ENCODE measurements around the gene TTLL7.
A peak's percentile ranks its signal among the peaks of the same experiment; 100 is the strongest.
"Not testable (repeated sequence)": the region's sequence is repeated elsewhere in the genome, so short reads cannot be mapped to it uniquely, and the experiment has no call there.

TTLL7 gene

DNA sequence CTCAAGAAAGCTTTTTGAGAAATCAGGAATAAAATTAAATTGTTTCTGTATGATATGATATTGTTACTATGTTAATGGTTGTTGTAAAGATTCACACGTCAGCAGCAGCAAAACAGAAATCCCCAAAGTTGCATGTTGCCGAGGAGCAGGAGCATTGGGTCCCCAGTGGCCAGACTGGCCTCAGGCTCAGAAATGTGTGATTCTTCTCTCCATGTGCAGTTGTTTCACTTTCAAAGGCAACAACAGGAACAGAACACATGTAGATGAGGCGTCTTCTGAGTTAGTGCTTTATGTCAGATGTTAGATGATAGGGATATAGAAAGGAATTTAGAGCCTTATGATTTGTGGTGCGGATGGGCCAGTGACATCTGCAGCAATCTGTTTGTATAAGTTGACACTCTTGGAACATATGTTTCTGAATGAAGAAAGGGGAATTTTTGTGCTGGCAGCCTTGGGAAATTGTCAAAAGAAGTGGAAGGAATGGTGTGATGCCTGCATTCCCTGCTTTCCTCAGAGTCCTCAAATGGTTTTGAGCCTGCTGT, 2.1 kb upstream of the TTLL7 start:
- H3K4me3 Mint-ChIP-seq: no peak overlapping the region
- peaks cover 81% of the 10 kb centered on the region for H3K27me3 Mint-ChIP-seq
- ATAC-seq: no peak

DNA sequence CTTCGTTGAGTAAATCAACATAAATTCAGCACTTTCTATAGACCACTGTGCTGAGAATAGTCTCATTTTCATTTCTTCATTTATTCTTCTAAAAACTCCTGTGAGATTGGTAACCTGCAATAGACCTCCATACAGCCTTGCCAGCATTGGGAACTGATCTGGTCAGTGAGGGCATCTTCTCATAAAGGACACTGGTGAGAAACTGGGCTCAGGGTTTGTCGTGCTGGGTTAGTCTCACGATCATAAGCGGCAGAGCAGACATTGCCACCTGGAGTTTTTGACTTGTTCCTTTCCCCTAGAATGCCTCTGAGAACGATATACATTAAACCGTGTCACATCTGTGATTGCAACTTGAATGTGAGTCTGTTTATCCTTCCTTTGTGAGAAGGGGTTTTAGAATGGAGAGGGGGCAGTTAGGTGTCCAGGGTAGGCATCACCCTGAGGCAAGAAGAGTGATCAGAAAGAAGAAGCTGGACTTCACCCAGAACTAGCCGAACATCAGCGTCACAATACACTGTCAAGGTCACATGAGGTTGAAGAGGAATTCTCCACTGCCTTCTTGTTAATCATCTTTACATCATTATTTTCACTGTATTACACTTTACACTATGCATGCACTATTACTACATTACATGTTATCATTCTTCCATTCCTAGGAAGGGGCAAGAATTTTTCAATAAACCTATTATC, 1.4 kb upstream of the TTLL7 start:
- Mint-ChIP-seq H3K4me3 (peak overlapping the region; percentile 51 to 93), H3K4me1 (peaks cover 13% of the 10 kb centered on the region), H3K9me3 (no peaks in the 10 kb centered on the region), H3K27me3 (peaks cover 85% of the 10 kb centered on the region), H3K27ac (no peak overlapping the region)
- no peak for ATAC-seq
- DNase-seq: no peak

More for the DNA sequence above, 2.1 kb upstream of the TTLL7 start:
- no peak overlapping the region for H3K27ac Mint-ChIP-seq
- peaks cover 13% of the 10 kb centered on the region for H3K4me1 Mint-ChIP-seq
- DNase-seq: no peak
- H3K9me3 Mint-ChIP-seq: no peaks in the 10 kb centered on the region

DNA sequence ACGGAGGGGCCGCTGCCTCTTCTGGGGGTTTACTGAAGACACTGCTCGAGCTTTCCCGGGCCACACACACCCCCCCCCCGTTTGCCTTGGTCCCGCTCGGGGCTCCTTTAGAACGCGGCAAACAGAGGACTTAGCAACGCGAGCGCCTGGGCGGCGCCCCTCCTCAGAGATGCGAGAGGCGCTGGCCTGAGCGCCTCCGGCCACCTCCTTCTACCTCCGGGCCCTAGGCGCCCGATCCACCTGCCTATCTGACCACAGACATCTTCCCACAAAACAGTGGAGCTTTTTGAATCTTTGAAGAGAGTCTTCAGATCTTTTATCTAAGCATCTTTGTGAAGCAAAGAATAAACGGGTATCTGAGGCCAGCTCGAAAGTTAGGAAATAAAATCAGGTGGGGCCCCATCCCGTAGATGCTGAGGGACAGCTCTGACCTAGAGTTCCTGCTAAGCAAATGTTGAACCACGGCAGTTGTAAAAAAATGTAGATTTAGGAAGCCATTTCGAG, 436 bp upstream of the TTLL7 start:
- Mint-ChIP-seq H3K4me1 (peaks cover 13% of the 10 kb centered on the region), H3K27me3 (peaks cover 83% of the 10 kb centered on the region), H3K9me3 (no peaks in the 10 kb centered on the region), H3K27ac (peak overlapping the region; percentile 89 to 92), H3K4me3 (peak overlapping the region; percentile 87 to 93)
- DNase-seq (no peak), ATAC-seq (peak; percentile 91)

DNA sequence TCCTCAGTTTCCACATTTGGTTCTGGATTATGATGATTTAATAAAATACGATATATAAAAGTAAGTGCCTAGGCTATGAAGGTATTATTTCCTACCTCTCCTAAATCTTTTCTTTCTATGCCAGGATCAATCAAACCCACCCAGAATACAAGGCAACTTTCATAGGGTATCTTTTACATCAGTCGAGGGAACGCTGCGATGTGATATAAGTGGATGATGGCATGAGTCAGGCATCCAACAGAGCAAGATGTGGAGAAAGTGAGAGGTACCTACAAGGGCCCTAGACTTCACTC, 781 bp downstream of the TTLL7 start:
- no peak overlapping the region for H3K27ac Mint-ChIP-seq
- ATAC-seq (no peak), DNase-seq (no peak)
- no peaks in the 10 kb centered on the region for H3K9me3 Mint-ChIP-seq
- peaks cover 13% of the 10 kb centered on the region for H3K4me1 Mint-ChIP-seq
- peaks cover 83% of the 10 kb centered on the region for H3K27me3 Mint-ChIP-seq
- H3K4me3 Mint-ChIP-seq: peak overlapping the region; percentile 79 to 93

DNA sequence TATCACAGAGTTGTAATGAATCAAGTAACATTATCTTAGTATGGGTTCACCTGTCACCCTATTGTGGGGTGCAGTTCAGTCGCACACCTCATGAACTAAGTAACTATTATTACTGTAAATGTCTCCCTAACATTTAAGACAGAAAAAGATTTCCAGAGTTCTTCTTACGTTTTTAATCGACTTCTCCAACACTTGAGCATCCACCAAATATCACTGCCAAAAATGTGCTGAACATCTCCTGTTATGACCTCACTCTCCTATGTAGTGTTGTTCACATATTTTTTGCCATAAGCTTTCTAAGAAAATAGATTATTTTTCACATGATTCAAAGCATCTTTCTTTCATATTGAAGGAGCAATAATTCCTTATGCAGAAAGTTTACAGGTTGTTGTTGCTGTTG, 1.3 kb downstream of the TTLL7 start:
- Mint-ChIP-seq H3K27ac (no peak overlapping the region), H3K4me1 (peaks cover 13% of the 10 kb centered on the region), H3K4me3 (no peak overlapping the region), H3K27me3 (peaks cover 86% of the 10 kb centered on the region), H3K9me3 (no peaks in the 10 kb centered on the region)
- ATAC-seq (no peak), DNase-seq (no peak)

DNA sequence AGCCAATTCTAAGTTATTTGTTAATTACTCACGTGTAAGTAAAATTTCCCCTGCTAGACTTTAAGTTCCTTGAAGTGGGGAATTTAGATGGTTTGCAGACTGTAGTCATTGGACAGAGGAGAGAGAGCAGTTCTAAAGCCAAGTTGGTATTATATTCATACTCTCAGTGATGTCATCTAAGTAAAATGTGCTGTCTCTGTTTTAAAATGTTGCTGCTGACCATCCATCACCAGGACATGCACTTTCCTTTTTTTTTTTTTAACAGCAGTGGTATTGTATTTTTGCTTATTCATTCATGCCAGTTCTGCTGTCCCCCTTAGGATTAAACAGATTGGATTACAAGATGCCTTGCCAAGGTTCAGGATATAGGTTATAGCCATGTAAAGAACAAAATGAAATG, 2.3 kb downstream of the TTLL7 start:
- DNase-seq: no peak
- H3K4me3 Mint-ChIP-seq: no peak overlapping the region
- H3K27me3 Mint-ChIP-seq: peaks cover 81% of the 10 kb centered on the region
- H3K9me3 Mint-ChIP-seq: no peaks in the 10 kb centered on the region
- no peak overlapping the region for H3K27ac Mint-ChIP-seq
- ATAC-seq: no peak
- H3K4me1 Mint-ChIP-seq: peaks cover 13% of the 10 kb centered on the region

DNA sequence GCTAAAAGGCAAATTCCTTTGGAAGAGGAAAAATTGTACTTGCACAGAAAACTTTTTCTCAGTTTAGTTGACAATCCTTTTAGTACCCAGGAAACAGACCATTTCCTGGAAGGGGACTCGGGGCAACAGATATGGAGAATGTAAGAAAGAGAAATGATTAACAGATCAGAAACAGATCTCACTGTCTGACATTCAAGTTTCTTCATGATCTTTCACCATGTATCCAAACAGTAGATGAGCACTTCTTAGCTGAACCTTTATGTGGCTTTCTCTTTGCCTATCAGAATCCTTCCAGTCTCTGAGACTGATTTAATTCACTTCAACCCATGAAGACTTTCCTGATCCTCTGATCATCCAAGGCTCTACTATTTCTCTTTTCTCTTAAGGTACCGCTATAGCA, 2.7 kb downstream of the TTLL7 start:
- peaks cover 77% of the 10 kb centered on the region for H3K27me3 Mint-ChIP-seq
- peaks cover 13% of the 10 kb centered on the region for H3K4me1 Mint-ChIP-seq
- no peak overlapping the region for H3K27ac Mint-ChIP-seq
- H3K4me3 Mint-ChIP-seq: no peak overlapping the region
- no peaks in the 10 kb centered on the region for H3K9me3 Mint-ChIP-seq
- DNase-seq: no peak
- ATAC-seq: no peak

DNA sequence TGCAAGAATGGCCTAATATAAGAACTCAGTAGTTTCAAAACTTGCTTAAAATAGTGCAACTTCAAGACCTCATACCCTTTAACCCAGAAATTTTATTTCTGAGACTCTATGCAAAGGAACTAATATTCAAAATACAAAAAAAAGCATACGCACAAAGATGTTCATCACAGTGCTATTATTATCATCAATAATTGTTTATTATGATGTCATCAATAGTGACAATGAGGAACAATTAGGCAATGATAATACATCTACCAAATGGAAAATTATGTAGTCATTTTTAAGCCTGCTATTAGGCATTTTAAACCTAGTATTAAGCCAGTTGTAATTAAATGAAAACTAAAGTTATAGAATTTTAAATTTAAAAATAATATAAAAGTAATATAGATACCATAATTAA, 3.3 kb downstream of the TTLL7 start:
- H3K9me3 Mint-ChIP-seq: no peaks in the 10 kb centered on the region
- H3K27me3 Mint-ChIP-seq: peaks cover 77% of the 10 kb centered on the region
- ATAC-seq (no peak), DNase-seq (no peak)
- peaks cover 13% of the 10 kb centered on the region for H3K4me1 Mint-ChIP-seq
- no peak overlapping the region for H3K27ac Mint-ChIP-seq
- no peak overlapping the region for H3K4me3 Mint-ChIP-seq

DNA sequence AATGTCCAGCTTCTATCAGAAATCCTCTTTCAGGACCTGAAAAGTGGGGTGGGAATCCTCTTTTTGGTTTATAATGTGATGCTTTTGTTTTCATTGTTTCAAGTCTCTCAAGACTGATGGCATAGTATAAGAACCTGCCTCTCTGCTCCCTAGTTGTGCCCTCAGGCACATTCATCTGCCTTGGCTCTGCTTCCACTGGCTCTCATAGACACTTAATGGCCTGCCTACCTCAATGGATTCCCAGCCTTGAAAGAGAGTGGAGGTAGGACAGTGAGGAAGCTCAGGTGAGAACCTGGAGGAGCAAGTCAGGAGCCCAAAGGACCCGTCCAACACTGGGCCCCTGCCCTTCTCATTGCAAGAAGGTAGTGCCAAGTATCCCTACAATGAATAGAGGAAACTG, 4.8 kb downstream of the TTLL7 start:
- Mint-ChIP-seq H3K9me3 (no peaks in the 10 kb centered on the region), H3K4me3 (no peak overlapping the region), H3K27me3 (peaks cover 70% of the 10 kb centered on the region), H3K4me1 (no peaks in the 10 kb centered on the region), H3K27ac (no peak overlapping the region)
- ATAC-seq (no peak), DNase-seq (no peak)

DNA sequence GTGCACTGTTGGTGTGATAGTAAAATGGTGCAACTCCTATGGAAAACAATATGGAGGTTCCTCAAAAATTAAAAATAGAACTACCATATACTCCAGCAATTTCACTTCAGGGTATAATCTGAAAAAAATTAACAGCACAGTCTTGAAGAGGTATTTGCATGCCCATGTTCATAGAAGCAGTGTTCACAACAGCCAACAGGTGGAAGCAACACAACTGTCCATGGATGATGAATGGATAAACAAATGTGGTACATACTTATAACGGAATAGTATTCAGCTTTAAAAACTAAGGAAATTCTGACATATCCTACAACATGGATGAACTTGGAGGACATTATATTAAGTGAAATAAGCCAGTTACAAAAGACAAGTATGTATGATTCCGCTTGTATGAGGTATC, 8.2 kb downstream of the TTLL7 start:
- no peak overlapping the region for H3K27ac Mint-ChIP-seq
- H3K9me3 Mint-ChIP-seq: no peaks in the 10 kb centered on the region
- ATAC-seq (no peak), DNase-seq (no peak)
- no peaks in the 10 kb centered on the region for H3K4me1 Mint-ChIP-seq
- H3K4me3 Mint-ChIP-seq: no peak overlapping the region
- H3K27me3 Mint-ChIP-seq: peaks cover 41% of the 10 kb centered on the region

DNA sequence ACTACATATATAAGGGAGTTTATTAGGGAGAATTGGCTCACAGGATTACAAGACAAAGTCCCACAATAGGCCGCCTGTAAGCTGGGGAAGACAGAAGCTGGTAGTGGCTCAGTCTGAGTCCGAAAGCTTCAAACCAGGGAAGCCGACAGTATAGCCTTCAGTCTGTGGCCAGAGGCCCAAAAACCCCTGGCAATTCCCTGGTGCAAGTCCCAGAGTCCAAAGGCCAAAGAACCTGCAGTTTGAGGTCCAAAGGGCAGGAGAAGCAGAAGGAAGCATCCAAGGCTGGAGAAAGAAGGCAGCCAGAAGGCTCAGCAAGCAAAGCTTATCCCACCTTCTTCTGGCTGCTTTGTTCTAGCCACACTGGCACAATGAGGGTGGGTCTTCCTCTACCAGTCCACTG, 13.9 kb downstream of the TTLL7 start:
- no peak overlapping the region for H3K27ac Mint-ChIP-seq
- ATAC-seq (no peak), DNase-seq (no peak)
- H3K4me3 Mint-ChIP-seq: no peak overlapping the region
- peaks cover 6% of the 10 kb centered on the region for H3K27me3 Mint-ChIP-seq
- no peaks in the 10 kb centered on the region for H3K4me1 Mint-ChIP-seq
- H3K9me3 Mint-ChIP-seq: peaks cover 0 to 9% of the 10 kb centered on the region in 2 donors

DNA sequence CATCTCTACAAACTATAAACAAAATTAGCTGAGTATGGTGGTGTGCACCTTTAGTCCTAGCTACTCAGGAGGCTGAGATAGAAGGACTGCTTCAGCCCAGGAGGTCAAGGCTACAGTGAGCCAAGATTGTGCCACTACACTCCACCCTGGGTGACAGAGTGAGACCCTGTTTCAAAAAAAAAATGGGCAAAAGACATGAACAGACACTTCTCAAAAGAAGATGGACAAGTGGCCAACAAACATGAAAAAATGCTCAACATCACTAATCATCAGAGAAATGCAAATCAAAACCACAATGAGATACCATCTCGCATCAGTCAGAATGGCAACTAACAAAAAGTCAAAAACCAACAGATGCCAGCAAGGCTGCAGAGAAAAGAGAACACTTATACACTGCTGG, 15.0 kb downstream of the TTLL7 start:
- not testable (repeated sequence) for ATAC-seq, H3K9me3 Mint-ChIP-seq, H3K4me1 Mint-ChIP-seq, H3K27ac Mint-ChIP-seq, H3K27me3 Mint-ChIP-seq, H3K4me3 Mint-ChIP-seq, DNase-seq

DNA sequence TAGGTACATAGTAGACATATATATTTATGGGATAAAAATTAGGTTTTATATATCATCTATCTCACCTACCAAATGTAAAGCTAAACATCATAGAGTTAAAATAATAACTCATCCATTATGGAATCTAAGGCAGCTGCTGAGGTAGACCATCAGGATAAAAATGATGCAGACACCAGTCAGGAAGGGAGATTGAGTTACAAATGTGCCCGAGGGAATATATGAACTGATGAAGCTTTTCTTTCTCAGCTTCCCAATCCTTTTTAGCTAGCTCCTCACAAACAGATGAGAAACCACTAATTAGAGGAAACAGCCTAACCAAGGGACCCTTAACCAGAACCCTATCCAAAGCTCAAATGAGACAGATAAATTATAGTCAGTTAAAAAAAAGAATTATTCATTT, 20.9 kb downstream of the TTLL7 start:
- Mint-ChIP-seq H3K27me3 (peaks cover 8% of the 10 kb centered on the region), H3K9me3 (no peaks in the 10 kb centered on the region), H3K4me1 (no peaks in the 10 kb centered on the region), H3K27ac (no peak overlapping the region), H3K4me3 (no peak overlapping the region)
- DNase-seq (no peak), ATAC-seq (no peak)

DNA sequence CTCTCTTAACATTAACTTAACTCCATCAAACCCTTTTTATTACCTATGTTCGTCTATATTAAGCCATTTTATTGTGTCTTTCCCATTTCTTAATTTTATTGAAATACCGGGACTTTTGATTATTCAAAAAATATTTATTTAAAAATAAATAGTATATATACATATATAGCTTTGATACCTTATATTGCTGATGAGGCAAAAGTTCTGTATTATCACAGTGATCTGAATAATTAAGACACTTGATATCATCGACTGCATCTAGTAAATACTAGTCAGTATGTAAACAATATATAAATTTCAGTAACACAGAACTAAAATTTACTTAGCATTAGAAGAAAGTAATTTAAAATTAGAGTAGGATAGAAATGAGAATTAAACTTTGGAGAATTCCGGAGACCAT, 22.0 kb downstream of the TTLL7 start:
- no peak for DNase-seq
- Mint-ChIP-seq H3K27me3 (peaks cover 16% of the 10 kb centered on the region), H3K4me1 (no peaks in the 10 kb centered on the region), H3K27ac (no peak overlapping the region), H3K9me3 (no peaks in the 10 kb centered on the region), H3K4me3 (no peak overlapping the region)
- ATAC-seq: no peak

DNA sequence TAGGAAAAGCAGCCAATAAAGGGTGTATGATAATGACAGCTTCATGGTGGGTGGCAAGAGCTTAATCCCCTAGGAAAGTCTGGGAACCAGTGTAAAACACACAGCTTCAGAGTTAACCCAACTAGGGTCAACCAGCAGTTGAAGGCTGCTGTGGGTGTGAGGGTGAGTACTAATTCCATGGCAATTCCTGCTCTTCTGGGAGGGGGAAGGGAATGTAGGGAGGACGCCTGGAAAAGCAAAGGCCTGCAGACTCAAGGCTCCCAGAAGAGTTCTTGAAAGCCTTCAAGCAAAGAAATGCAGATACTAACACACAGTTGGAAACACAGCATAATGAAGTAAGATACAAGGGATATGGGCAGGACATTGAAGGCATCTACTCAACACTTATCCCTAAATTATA, 28.1 kb downstream of the TTLL7 start:
- Mint-ChIP-seq H3K4me1 (no peaks in the 10 kb centered on the region), H3K27ac (no peak overlapping the region)
- no peak for ATAC-seq

DNA sequence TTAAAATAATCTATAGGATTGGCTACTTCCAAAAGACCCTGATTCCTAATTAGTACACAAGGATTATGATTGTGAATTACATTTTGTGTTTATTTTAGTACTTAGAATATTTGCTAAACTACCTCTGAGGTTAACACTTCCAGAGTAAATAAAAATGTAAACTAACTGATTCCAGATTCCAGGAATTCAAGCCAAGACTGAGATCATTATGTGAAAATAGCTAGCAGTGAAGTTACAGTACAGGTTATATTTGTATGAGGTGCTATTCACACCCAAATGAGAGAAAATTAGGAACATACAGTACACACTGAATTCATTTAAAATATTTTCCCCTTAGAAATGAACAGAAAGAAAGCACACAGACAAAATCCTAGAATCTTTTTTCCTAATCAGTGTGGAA, 28.8 kb downstream of the TTLL7 start:
- H3K27ac Mint-ChIP-seq: no peak overlapping the region
- H3K4me1 Mint-ChIP-seq: no peaks in the 10 kb centered on the region
- H3K4me3 Mint-ChIP-seq: no peak overlapping the region
- H3K27me3 Mint-ChIP-seq: peaks cover 27% of the 10 kb centered on the region
- H3K9me3 Mint-ChIP-seq: no peaks in the 10 kb centered on the region
- DNase-seq (no peak), ATAC-seq (no peak)

More for the DNA sequence above, 28.1 kb downstream of the TTLL7 start:
- DNase-seq: no peak
- Mint-ChIP-seq H3K9me3 (no peaks in the 10 kb centered on the region), H3K27me3 (peaks cover 27% of the 10 kb centered on the region), H3K4me3 (no peak overlapping the region)

DNA sequence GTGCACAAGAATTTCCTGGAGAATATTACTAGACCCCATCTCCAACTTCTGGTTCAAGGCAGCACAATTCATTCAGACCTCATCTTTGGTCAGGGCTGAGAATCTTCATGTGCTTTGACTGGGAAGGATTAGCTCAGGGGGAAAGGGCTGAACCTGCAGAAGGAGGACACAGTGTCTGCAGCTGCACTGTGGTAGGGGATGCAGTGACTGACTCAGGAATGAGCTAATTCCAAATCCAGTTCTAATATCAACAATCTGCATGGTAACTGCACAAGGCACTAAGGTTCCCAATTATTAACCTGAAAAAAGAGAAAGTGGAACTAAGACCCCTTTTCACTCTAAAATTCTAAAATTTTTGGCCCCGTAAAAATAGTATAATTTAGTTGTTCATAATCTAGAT, 31.6 kb downstream of the TTLL7 start:
- DNase-seq: no peak
- Mint-ChIP-seq H3K27me3 (peaks cover 12% of the 10 kb centered on the region), H3K4me3 (no peak overlapping the region), H3K9me3 (no peaks in the 10 kb centered on the region), H3K4me1 (no peaks in the 10 kb centered on the region), H3K27ac (no peak overlapping the region)
- ATAC-seq: no peak
